Mammary epithelial cell (primary cell): Measurements from ENCODE around the gene MB.

ENCODE experiments used
- EZH2 ChIP-seq: IDR thresholded peaks from 2 replicates; pipeline ENCODE4 v1.6.1; 2012; ENCODE audit warnings: low read length, inconsistent platforms, borderline replicate concordance
- TF ChIP-seq, protein P1 (sequence below), 2 donors: IDR thresholded peaks in 1 of 2; conservative IDR thresholded peaks in 1 of 2; 2 replicates each; pipeline ENCODE4 v1.5.1; 2011 to 2012; ENCODE audit warnings: inconsistent platforms in 2 of 2, low read length in 2 of 2, mild to moderate bottlenecking in 2 of 2, control low read depth in 1 of 2, low read depth in 1 of 2; ENCODE audit not compliant: insufficient read depth in 1 of 2; ENCODE audit errors: extremely low read depth in 1 of 2

DNA sequence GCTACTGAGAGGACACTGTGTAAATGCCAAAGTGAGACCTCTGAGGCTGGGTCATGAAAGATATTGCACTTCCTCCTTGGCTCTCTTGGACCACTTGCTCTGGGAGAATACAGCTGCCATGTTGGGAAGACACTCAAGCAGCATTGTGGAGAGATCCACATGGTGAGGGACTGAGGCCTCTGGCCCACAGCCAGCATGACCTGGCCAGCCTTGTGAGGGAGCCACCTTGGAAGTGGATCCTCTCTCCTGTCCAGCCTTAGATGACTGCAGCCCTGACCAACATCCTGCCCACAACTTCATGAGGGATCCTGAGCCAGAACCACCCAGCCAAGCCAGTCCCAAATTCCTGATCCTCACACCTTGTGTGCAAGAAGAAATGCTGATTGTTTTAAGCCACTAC, 30.4 kb downstream of the MB start:
- TF ChIP-seq, protein P1, sequence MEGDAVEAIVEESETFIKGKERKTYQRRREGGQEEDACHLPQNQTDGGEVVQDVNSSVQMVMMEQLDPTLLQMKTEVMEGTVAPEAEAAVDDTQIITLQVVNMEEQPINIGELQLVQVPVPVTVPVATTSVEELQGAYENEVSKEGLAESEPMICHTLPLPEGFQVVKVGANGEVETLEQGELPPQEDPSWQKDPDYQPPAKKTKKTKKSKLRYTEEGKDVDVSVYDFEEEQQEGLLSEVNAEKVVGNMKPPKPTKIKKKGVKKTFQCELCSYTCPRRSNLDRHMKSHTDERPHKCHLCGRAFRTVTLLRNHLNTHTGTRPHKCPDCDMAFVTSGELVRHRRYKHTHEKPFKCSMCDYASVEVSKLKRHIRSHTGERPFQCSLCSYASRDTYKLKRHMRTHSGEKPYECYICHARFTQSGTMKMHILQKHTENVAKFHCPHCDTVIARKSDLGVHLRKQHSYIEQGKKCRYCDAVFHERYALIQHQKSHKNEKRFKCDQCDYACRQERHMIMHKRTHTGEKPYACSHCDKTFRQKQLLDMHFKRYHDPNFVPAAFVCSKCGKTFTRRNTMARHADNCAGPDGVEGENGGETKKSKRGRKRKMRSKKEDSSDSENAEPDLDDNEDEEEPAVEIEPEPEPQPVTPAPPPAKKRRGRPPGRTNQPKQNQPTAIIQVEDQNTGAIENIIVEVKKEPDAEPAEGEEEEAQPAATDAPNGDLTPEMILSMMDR (conservative IDR thresholded peaks at IDR 0.05 in 1 of 2, IDR thresholded peaks at IDR 0.05 in 1 of 2; ENCODE audit: extremely low read depth in 1 of 2, insufficient read depth in 1 of 2, low read depth in 1 of 2, low read length in 2 of 2): no peak
- TF ChIP-seq EZH2: no peak
